Activated naive CD4-positive, alpha-beta T cell treated with anti-CD3 and anti-CD28 coated beads, Interleukin-2, amount 50 U/mL, for 72 hours (primary cell): ENCODE results near the gene GOT2. TPM values are rescaled to one million over a fixed set of nuclear protein-coding genes. Genes with fewer than 3 reads are reported as not detected.
A peak's percentile ranks its signal among the peaks of the same experiment; 100 is the strongest.
"Not testable (repeated sequence)": the region's sequence is repeated elsewhere in the genome, so short reads cannot be mapped to it uniquely, and the experiment has no call there.

Experiments used
- ATAC-seq, 2 donors: fragments of 150-1000 bp; cut with Tn5 transposase; 2 replicates each; pipeline ENCODE4 v1.10.0; 2021; ENCODE audit warnings: mild to moderate bottlenecking in 2 of 2, moderate library complexity in 2 of 2
- DNase-seq, 2 donors: peaks; one replicate each; pipeline ENCODE4 v3.0.0; 2021 to 2022; ENCODE audit warnings: low spot score in 2 of 2
- H3K27ac Mint-ChIP-seq, 2 donors: one replicate each; pipeline ENCODE4 v1.8.0; 2022; ENCODE audit warnings: mild to moderate bottlenecking in 2 of 2, mixed read lengths in 2 of 2
- H3K36me3 Mint-ChIP-seq, 2 donors: one replicate each; pipeline ENCODE4 v1.8.0; 2022; ENCODE audit warnings: mixed read lengths in 2 of 2
- H3K9me3 Mint-ChIP-seq, 2 donors: one replicate each; pipeline ENCODE4 v1.8.0; 2022; ENCODE audit warnings: mixed read lengths in 2 of 2
- total RNA-seq, 2 donors: library from RNA; stranded (reverse); gene quantifications; one replicate each; pipeline ENCODE4 v1.2.3, GENCODE V29; 2022

GOT2 gene
- total RNA-seq, 2 donors from 2014 or later = 108 to 116 TPM

DNA sequence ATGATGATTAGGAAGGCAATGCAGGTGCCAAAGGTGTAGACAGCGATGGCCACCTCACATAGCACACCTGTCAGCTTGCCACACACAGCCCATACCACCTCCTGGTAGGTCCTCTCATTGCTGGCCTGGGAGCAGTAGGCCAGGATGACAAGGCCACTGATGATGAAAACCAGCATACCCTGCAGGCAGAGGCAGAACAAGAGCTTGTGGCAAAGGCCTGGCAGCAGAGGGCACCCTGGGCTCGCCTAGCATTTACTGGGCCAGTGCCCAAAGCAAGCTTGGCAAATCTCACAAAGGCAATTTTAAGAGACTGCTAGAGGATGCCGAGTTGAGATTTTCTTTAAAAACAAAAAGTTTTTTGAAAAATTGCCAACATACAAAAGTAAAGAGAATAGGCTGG is 55.4 kb downstream of the GOT2 start:
- no peak for DNase-seq
- no peaks in the 10 kb centered on the region for H3K36me3 Mint-ChIP-seq
- ATAC-seq = no peak
- no peaks in the 10 kb centered on the region for H3K9me3 Mint-ChIP-seq
- no peak overlapping the region for H3K27ac Mint-ChIP-seq

DNA sequence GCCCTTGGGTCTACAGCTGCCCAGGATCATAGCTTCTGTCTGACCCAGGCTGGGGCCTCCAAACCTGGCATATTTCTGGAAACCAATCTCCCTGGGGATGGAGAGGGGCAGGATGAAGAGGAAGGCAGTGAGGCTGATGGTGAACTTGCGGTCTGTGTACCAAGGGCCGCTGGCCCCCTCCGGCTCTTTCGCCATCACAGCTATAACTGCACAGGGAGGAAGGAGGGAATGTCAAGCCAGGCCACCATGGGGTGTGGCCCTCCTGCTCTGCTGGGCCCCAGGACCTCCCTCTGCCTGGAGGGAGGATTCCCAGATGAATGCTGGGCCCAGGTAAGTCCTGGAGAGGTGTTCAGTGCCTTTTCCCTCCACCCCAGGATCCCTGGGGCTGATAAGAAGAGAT is 55.8 kb downstream of the GOT2 start:
- DNase-seq (no peak), ATAC-seq (no peak)
- no peaks in the 10 kb centered on the region for H3K9me3 Mint-ChIP-seq
- H3K27ac Mint-ChIP-seq = no peak overlapping the region
- no peaks in the 10 kb centered on the region for H3K36me3 Mint-ChIP-seq

DNA sequence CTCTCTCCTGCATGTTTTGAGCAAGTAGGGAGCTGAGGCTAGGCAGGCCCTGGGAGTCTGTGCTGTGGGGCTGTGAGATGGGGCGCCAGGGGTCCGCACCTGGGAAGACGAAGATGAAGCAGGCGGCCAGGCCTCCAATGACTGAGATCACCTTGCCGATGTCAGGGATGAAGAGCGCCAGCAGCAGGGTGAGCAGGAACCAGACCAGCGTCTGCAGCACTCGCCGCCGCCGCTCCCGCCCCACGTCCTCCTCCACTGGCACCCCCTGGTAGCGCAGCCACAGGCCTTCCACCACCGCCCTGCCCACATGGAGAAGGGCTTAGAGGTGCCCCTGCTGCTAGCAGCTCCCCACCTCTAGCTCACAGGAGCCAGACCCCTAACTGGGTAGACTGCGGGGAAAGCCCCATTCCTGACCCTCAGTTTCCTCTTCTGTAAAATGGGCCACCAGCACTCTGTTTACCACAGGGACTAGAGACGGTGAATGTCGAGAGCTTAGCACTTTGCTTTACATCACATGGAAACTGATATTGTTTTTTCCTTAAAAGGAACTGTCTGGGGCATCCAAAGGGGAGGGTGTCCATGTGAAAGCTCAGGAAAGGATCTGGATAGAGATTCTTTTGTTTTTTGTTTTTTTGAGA is 63.1 kb downstream of the GOT2 start:
- no peaks in the 10 kb centered on the region for H3K9me3 Mint-ChIP-seq
- no peak overlapping the region for H3K27ac Mint-ChIP-seq
- H3K36me3 Mint-ChIP-seq = no peaks in the 10 kb centered on the region
- DNase-seq = no peak
- ATAC-seq = no peak

DNA sequence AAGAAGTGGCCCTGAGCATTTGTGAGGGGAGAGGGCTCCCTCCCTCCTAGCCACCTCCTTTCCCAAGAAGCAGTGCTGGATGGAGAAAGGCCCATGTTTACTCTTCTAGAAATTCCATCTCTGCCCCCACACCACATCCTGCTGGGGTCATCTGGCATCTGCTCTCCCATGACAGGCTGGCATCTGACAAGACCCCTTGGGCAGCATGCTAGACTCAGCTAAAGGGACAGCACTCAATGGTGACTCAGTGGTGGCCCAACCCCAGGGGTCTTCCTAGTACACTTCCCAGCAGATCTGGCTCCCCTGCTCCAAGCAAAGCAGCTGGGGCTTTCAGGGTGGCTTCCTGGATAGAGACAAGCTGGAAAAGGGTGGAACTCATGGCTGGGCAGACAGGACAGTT is 63.9 kb downstream of the GOT2 start:
- no peak for DNase-seq
- H3K9me3 Mint-ChIP-seq = no peaks in the 10 kb centered on the region
- H3K36me3 Mint-ChIP-seq = no peaks in the 10 kb centered on the region
- H3K27ac Mint-ChIP-seq = peak overlapping the region in 1 of 2 donors; percentile 38
- ATAC-seq = no peak

DNA sequence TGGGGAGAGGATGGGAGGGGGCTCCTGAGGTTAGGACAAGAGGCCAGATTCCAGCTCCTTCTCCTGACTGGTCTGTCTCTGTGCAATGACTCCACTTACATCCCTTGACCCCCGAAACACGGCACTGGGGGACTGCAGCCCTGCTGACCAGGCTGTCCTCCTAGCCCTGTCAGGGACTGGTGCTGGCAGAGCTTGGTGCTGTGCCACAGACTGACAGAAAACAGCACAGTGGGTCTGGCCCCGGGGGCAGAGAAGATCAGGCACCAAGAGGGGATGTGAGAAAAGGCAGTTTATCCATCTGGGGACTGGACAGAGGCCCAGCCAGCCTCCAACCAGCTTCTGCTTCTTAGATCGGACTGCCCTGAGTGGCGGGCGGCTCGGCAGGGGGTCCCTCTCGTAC is 68.9 kb downstream of the GOT2 start:
- Mint-ChIP-seq H3K27ac (peak overlapping the region in 1 of 2 donors; percentile 65), H3K9me3 (no peaks in the 10 kb centered on the region), H3K36me3 (no peaks in the 10 kb centered on the region)
- ATAC-seq (no peak), DNase-seq (no peak)

DNA sequence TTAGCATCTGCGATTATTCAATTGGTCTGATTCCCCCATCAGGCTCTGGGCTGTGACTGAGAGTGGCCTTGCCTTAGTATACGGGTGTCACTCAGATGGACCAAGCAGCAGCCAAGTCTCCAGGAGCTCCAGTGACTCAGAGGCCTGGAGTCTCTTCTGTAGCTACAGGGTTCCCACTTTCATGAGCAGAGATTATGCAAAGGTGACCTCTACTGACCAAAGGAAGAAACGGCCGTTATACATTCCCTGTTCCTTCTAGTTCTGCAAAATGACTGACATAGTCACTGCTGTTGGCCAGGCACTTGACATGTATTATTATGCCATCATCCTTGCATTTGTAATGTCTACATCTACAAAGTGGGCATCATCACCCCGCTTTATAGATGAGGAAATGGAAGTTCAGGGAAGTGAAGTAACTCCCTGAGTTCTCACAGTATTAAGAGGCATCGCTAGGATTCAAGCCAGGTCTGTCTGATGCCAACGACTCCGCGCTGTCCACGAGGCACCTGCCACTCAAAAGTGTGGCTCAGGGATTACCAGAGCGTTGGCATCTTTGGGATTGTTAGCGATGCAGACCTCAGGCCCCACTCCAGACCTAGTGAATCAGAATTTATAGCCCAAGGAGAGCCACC is 72.8 kb downstream of the GOT2 start:
- DNase-seq (peak in 1 of 2 donors; percentile 9), ATAC-seq (peak; percentile 85 to 91)
- no peaks in the 10 kb centered on the region for H3K9me3 Mint-ChIP-seq
- H3K27ac Mint-ChIP-seq = no peak overlapping the region
- no peaks in the 10 kb centered on the region for H3K36me3 Mint-ChIP-seq

DNA sequence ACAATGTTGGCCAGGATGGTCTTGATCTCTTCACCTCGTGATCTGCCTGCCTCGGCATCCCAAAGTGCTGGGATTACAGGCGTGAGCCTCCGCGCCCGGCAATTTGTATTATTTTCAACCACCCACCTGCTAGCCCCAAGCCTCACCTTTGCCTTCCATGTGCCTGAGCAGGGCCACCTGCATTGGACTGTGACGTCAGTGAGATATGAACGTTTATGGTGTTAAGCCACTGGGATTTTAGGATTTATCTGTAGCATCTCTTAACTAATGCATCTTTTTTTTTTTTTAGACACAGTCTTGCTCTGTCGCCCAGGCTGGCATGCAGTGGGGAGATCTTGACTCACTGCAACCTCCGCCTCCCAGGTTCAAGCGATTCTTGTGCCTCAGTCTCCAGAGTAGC is 74.2 kb downstream of the GOT2 start:
- ATAC-seq, H3K27ac Mint-ChIP-seq, H3K9me3 Mint-ChIP-seq, DNase-seq, H3K36me3 Mint-ChIP-seq: not testable (repeated sequence)

DNA sequence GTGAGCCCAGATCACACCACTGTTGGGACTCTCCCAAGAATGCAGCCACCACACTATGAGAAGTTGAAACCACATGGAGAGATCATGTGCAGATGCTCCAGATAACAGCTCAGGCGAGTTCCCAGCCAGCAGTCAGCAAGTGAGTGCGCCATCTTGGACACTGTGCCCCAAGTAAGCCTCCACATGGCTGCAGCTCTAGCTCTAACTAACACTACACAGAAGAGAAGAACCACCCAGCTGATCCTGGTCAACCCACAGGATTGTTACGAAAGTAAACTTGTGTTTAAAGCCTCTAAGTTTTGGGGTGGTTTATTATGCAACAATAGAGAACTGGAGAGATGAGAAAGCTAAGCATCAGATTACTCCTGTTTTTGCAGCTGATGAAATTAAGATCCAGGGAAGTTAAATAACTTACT is 75.3 kb downstream of the GOT2 start:
- no peaks in the 10 kb centered on the region for H3K9me3 Mint-ChIP-seq
- DNase-seq (no peak), ATAC-seq (no peak)
- H3K27ac Mint-ChIP-seq = no peak overlapping the region
- H3K36me3 Mint-ChIP-seq = no peaks in the 10 kb centered on the region

Other genes starting within 250 kb of the GOT2 start
- gene NDRG4, start 234.2 kb downstream of the GOT2 start, total RNA-seq = 10 to 100 TPM in 1 of 2 donors, 1 to 10 TPM in 1; 4.7 to 15.6 TPM
- gene SETD6, start 218.8 kb downstream of the GOT2 start, total RNA-seq = 10 to 100 TPM; 10.6 to 13.9 TPM
- 100 to 1,000 TPM; 300 to 360 TPM for gene CNOT1, start 104.5 kb downstream of the GOT2 start, total RNA-seq
- 1 to 10 TPM; 5.8 to 6.7 TPM for gene SLC38A7, start 49.5 kb downstream of the GOT2 start, total RNA-seq